GM13976 (cell line): ENCODE measurements around the gene SDCBP2.

Experiments used
- DNase-seq: peaks from one replicate; pipeline ENCODE4 v3.0.0; 2012; ENCODE audit warnings: low spot score
- in situ Hi-C: fragments of 300-500 bp; cut with MboI; formaldehyde crosslinking; loops from one replicate; pipeline ENCODE4 v1.12.0; 2022; ENCODE audit warnings: low sequenced_read_pairs, mixed read lengths, inconsistent platforms; ENCODE audit not compliant: unreplicated experiment
- TF ChIP-seq, protein P1 (sequence below): IDR thresholded peaks from 2 replicates; pipeline ENCODE4 v1.5.1; 2012; ENCODE audit warnings: borderline replicate concordance, mild to moderate bottlenecking; ENCODE audit not compliant: insufficient read depth; ENCODE audit errors: extremely low read depth, missing control alignments, control extremely low read depth

Gene SDCBP2

DNA sequence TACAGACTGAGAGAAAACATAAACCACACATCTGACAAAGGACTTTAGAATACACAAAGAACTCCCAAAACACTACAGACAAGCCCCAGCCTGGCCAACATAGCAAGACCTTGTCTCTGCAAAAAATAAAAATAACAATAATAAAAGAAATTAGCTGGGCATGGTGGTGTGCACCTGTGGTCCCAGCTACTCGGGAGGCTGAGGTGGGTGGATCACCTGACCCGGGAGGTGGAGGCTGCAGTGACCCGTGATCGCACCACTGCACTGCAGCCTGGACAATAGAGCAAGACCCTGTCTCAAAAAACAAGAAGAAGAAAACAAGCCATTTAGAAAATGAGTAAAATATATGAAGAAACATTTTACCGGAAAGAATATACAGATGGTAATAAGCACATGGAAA lies 13.1 kb downstream of the SDCBP2 start:
- DNase-seq: no peak
- in situ Hi-C loops: loop anchor here (10.0 kb wide), 1 partner anchor 129 kb away; no protein-coding TSS in a partner anchor
- TF ChIP-seq, protein P1, sequence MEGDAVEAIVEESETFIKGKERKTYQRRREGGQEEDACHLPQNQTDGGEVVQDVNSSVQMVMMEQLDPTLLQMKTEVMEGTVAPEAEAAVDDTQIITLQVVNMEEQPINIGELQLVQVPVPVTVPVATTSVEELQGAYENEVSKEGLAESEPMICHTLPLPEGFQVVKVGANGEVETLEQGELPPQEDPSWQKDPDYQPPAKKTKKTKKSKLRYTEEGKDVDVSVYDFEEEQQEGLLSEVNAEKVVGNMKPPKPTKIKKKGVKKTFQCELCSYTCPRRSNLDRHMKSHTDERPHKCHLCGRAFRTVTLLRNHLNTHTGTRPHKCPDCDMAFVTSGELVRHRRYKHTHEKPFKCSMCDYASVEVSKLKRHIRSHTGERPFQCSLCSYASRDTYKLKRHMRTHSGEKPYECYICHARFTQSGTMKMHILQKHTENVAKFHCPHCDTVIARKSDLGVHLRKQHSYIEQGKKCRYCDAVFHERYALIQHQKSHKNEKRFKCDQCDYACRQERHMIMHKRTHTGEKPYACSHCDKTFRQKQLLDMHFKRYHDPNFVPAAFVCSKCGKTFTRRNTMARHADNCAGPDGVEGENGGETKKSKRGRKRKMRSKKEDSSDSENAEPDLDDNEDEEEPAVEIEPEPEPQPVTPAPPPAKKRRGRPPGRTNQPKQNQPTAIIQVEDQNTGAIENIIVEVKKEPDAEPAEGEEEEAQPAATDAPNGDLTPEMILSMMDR: no peak

DNA sequence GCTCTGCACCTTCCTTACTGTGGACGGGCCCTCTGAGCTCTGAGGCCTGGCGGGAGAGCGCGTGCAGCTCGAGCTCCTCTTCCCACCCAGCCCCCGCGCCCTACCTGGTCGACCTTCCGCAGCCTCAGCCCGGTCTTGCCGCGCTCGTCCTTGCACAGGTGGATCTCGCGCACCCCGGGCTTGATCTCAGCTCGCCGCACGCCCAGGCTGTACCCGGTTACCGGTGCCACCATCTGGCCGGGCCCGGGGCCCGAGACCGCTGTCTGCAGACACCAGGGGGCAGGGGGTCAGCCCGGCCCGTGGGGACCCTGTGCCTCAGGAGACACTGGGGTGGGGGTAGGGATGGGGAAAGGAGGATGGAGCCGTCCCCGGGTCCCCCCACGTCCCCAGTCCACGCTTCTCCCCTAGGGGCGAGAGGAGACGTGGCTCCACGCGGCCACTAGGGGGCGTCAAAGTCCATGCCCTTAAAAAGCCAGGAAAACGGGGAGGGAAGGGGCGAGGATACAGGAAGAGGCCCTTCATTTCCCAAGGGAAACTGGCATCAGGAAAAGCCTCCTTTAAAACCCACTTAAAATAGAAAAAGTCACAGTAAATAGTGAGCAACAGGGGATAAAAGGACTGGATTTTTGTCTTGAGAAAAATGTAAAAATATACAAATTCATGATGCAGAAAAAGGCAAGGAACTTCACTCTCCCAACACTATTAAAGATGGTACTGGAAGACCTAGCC lies 15.5 kb downstream of the SDCBP2 start:
- peak; percentile 85 for DNase-seq
- in situ Hi-C loops: loop anchor here (10.0 kb wide), 1 partner anchor 131 kb away; no protein-coding TSS in a partner anchor
- TF ChIP-seq, protein P1: peak; percentile 79

DNA sequence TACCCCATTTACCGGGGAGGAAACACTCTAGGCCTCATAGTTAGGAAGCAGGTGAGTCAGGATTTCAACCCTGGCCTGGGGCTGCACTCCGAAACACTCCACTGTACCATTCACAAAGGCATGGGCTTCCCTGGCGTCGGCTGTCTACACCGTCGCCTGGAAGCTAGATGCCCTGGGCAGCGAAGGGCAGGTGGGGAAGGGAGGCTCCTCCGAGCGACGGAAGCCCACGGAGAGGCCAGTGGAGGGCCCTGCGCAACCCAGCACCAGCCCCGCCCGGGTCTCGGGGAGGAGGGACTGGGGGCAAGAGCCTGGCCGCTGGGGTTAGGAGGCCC lies 16.1 kb downstream of the SDCBP2 start:
- TF ChIP-seq, protein P1: no peak
- DNase-seq: no peak
- in situ Hi-C loops: loop anchor here (10.0 kb wide), 1 partner anchor 132 kb away; no protein-coding TSS in a partner anchor

DNA sequence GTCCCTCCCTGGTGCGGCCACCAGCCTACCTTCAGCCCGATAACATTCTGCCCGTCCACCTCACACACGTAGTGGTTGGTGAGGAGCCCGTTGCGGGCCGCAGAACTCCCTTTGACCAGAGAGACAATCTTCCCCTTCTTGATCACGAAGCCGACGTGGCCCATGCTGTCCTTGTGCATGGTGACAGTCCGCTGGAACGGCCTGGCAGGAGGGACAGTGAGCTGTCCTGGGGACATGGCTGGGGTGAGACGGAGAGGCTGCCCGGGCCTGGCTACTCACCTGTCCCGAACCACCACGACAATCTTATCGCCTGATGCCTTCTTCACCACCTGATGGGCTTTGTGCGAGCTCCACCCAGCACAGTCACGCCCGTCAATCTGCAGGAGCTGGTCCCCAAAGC lies 16.6 kb downstream of the SDCBP2 start:
- TF ChIP-seq, protein P1: no peak
- in situ Hi-C loops: loop anchor here (10.0 kb wide), 1 partner anchor 132 kb away; no protein-coding TSS in a partner anchor
- no peak for DNase-seq

DNA sequence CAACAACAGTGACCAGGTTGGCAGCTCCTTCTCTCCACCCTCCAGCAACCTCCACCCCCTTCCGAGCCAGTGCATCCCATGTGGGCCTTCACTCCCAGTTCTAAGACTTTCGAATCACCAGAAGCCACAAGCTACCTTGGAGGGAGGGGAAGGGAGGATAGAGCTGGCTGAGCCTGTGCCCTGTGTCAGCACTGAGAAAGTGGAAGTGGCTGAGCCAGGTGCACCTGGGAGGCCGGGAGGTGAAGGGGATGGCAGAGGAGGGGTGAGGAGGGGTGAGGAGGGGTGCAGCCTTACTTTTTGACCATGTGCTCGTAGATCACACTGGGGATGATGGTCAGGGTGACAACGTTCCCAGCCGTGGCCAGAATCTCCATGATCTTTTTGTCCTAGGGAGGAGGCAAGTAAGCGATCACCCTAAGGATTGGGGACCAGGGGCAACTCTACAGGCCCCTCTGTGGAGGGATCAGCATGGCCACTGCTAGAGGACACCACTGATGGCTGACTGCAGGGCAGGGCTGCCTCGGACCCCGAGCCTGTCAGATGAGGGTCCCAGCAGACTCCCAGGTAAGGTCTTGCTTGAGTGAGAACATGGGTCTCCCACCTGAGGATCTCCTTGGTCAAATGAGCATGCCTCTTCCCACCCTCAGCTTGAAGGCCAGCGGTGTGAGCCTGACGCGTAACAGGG lies 18.3 kb downstream of the SDCBP2 start:
- in situ Hi-C loops: loop anchor here (10.0 kb wide), 1 partner anchor 134 kb away; no protein-coding TSS in a partner anchor

DNA sequence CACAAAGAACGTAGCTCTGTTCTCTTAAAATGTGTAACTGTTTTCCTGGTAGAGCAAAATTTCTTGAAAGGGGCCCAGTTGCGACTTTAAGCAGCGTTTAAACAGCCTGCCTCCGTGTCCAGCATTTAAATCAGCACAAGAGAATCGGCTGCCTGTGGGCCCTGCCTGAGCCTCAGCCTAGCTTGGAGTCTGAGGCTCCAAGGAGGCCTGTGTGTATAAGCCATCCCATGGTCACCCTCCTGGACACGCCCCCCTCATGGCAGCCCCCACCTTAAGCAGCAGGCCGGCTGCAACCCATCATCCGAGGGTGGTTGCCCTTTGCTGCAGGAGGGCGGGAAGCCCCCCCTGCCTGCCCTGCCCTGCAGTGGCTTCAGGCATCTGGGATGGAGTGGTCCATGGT lies 18.9 kb downstream of the SDCBP2 start:
- in situ Hi-C loops: loop anchor here (10.0 kb wide), 1 partner anchor 135 kb away; no protein-coding TSS in a partner anchor
- DNase-seq: no peak
- TF ChIP-seq, protein P1: no peak

More for the DNA sequence above, 18.3 kb downstream of the SDCBP2 start:
- TF ChIP-seq, protein P1: no peak
- DNase-seq: no peak
